ENCODE data around the gene NDUFB5.
A peak's percentile ranks its signal among the peaks of the same experiment; 100 is the strongest.

The NDUFB5 gene

DNA sequence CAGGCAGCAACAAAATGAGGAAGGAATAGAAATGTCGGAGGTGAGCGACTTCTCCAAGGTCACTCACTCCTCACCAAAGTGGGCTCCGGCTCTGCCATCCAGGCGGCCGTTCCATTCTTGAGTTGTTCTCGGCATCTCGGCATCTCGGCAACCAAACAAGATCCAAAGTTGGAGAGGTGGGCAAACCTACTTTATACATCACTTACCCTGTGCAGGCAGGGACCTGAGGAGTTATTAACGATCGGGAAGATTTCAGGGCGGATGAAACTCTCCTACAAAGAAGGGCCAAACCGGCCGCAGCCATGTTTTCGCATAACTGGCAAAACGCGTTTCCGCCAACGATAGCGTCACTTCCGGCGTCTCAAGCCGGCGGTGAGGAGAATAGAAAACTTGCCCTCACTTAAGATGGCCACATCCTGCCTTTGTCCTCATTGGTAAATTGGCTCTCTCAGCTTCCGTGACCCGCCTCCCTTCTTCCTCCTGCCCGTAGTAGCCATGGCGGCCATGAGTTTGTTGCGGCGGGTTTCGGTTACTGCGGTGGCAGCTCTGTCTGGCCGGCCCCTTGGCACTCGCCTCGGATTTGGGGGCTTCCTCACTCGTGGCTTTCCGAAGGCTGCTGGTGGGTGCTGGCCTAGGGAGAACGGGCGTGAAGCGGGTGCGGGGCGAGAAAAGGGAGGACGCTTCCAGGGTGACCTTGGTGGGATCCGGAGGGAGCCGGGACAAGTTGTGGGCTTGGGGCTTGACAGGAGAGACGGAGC is at the start of gene NDUFB5, which contains the start of gene MRPL47:
TSS of gene NDUFB5 (plus strand) at position 474 of the 758 bp plus-strand sequence. CDS start at position 496, 22 bp downstream.
TSS of gene MRPL47 (minus strand) at position 318 of the 758 bp plus-strand sequence. CDS start at position 304, 14 bp downstream.
- DNase-seq = peak; percentile 44

DNA sequence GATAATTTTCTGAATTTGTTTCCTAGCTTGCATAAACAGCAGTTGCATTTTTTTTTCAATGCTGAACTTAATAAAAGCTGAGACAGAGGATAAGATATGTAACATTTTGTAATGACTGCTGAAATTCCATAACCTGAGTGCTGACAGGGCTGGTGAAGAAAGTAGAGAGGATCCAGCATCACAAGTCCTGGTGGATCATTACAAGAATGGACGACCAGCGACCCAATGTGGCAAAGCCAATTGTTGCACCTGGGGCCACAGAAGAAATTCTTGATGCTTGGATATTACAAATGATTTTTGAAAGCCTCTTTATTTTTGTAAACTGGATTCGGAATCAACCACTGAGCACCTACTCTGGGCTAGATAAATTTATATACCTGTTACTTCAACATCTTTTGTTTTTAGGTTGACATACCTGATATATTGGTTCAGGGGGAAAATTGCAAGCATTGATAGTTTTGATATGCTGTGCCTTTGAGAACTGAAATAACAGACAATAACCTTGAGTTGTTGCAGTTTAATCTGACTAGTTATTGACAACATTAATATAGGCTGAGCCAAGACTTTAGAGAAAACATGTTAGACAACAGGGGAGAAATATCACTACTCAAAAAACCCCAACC is 45.7 kb upstream of the NDUFB5 start:
- no peak for DNase-seq

DNA sequence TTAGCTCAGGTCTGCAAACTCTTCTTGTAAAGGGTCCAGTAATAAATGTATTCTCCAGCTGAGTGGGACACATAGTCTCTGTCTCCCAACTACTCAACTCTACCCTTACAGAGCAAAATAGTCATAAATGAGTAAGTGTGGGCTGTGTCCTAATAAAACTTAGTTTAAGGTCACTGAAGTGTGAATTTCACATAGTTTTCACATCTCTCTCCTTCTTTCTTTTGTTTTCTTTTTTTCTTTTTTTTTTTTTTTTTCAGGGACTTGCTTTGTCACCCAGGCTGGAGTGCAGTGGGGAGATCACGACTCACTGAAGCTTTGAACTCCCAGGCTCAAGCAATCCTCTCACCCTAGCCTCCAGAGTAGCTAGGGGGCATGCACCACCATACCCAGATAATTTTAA is 43.8 kb upstream of the NDUFB5 start:
- DNase-seq = no peak

DNA sequence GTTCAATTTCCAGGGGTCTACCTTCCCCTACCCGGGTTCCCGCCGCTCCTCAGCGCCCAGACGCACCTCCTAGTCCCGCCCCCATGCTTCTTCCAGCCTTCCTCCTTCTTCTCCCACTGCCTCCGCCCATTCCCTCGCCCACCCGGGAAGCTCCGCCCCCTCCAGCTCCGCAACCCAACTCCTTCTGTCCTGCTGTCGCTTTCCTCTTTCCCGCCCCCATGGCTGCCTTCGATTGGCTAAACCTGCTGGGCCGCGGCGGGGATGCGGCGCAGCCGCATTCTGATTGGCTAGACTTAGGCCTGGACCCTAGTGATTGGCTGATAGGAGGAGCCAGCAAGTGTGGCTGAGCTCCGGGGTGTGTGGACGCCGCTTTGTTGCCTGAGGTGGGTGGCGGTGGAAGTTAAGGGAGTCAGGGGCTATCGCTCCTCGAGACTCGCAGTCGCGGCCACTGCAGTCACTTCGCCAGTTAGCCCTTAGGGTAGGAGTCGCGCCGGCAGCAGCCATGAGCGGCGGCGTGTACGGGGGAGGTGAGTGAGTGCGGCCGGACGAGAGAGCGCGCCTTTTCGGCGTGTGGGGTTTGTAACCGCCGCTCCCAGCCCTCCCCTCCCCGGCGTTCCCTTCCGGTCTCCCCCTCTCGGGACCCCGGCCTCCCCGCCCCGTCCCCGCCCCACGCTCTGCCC is 41.9 kb upstream of the NDUFB5 start, which contains the start of gene ACTL6A:
TSS of gene ACTL6A (plus strand) at position 336 of the 680 bp plus-strand sequence. CDS start at position 503, 167 bp downstream.
- no peak for DNase-seq

DNA sequence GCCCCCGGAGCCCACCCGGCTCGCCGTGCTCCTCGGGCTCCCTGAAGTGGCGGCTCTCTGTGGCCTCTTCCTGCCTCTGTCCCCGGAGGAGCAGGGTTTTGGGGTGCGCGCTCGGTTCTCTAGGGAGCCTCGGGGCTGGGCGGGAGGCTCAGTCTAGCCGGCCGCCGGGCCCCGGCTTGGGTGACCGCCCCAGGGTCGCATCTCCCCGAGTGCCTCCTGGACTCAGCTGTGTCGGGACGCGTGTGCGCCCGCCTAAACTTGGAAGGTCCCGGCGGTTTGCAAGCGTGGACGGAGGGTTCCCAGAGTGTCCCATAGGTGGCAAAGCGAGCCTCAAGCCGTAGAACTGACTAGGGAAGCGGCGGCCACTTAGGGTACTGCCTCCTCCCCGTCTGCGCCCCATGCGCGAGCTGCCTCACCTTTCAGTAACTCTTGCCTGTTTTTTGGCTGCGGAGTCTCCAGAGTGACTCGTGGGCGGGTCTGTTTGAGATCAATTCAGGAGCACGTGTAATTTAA is 41.3 kb upstream of the NDUFB5 start:
- DNase-seq = no peak

DNA sequence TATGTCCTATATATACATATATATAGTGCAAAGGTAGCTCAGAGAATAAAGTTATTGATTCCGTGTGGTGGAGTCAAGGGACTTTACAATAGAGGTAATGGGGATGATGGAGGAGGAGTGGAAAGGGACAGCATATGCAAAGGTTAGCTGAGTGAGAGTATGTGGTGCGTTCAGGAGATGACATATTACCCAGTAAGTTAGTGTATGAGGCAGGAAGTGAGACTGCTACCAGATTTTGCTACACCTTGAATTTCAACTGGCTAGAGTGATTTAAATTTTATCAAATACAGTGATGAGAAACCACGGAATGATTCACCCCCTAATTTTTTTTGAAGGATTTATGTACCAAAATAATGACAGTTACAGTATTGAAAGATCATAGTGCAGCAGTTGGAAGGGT is 39.1 kb upstream of the NDUFB5 start:
- DNase-seq = no peak

DNA sequence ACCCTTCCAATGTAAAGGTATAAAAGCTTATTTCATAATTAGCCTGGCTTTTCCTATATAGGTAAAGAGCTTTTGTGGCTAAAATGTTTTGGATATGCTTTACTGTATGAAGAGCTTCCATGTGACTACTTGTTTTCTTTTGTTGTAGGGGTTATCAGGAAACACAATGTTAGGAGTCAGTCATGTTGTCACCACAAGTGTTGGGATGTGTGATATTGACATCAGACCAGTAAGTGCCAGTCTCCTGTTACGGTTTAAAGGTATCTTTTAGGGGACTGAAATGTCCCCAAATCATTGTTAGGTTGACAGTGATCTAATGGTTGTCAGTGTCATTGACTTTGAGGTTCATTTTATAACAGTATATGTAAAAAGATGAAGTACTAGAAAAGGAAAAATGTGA is 23.6 kb upstream of the NDUFB5 start:
- DNase-seq = no peak

DNA sequence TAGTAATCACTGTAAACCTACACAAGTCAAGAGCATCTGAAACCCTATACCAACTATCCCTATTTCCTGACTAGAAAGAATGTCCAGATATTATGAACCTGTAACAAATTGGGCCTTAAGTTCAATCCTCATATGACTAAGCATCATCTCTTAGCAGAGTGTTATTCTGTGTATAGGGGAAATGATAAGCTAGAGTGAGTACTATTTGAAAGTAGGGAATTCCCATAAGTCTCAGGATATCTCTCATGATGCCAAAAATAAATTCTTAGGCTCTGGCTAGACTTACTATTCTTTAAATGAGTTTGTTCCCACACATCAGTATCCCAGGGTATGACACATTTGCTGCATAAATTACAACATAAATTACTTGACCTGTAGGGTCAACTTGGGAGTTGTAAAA is 15.5 kb upstream of the NDUFB5 start:
- DNase-seq = no peak

DNA sequence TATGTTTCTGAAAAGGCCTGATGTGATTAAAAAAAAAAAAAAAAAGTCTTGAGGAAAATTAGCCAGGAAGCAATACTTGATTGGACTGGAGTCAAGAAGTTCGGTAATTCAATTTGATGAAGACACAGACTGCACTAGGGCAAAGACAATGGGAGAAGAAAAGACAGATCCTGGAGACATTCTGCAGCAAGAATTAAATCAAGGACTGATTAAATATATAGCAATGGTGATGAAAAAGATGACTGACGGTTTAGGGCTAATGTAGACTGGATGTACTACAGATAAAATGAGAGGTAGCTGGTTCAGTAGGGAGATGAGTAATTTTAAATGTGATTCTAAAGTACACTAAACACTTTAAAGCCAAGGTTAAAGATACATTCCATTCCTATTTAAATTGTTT is 13.9 kb upstream of the NDUFB5 start:
- no peak for DNase-seq

DNA sequence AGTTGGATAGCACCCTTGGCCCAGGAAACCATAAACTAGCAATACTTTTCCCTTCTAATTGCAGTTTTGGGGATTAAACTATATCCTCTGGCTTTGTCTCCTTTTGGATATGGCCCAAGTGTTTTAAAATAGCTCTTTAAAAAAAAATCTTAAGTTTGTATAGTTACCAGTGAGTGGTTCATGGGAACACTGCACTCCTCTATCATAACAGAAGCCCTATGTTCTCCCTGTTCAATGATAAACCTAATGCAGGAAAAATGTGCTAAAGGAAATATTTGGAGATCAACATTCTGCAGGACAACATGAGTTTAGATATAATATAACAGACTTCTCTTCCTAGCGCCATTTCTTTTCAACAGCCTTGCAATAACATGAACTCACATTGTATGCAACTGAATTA is 13.3 kb upstream of the NDUFB5 start:
- DNase-seq = no peak

DNA sequence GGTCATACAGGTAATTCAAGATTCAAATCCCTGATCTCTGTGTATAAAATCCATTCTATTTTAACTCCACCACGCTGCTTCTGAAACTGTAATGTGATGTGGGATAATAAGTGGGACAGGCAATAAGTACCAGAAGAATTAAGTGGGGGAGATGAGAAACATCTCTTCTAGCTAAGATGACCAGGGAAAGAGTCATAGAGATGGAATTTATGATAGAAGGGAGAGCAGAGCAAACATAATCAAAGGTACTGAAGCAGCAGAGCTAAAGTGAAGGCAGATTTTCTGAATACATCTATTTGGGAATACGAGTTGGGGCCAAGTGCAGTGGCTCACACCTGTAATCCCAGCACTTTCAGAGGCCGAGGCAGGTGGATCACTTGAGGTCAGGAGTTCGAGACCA is 5.1 kb upstream of the NDUFB5 start:
- no peak for DNase-seq

DNA sequence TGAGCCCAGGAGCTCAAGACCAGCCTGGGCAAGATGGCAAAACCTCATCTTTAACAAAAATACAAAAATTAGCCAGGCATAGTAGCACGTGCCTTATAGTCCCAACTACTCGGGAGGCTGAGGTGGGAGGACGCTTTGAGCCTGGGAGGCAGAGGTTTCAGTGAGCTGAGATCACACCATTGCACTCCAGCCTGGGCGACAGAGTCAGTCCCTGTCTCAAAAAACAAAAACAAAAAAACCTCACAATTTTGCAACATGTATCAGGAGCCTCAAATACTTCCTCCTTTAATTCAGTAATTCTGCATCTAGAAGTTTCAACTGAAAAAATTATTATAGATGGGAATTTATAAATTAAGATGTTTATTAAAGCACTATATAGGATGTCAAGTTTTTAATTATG is 1.3 kb upstream of the NDUFB5 start:
- no peak for DNase-seq

DNA sequence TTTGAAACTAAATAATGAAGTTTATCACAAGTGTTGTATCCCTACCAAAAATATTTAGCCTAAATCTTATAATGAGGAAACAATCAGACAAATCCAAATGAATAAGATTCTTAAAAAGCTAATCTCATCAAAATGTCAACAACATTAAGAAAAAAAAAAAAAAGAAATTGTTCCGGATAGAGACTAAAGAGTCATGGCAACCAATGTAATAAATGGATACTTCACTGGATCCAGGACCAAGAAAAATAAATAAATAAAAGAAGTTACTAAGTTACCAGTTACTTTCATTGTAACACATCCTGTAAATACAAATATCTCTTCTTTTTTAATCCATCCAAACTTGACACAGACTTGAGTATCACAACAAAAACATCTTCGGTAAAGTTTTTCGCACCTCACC is 763 bp upstream of the NDUFB5 start:
- DNase-seq = no peak

DNA sequence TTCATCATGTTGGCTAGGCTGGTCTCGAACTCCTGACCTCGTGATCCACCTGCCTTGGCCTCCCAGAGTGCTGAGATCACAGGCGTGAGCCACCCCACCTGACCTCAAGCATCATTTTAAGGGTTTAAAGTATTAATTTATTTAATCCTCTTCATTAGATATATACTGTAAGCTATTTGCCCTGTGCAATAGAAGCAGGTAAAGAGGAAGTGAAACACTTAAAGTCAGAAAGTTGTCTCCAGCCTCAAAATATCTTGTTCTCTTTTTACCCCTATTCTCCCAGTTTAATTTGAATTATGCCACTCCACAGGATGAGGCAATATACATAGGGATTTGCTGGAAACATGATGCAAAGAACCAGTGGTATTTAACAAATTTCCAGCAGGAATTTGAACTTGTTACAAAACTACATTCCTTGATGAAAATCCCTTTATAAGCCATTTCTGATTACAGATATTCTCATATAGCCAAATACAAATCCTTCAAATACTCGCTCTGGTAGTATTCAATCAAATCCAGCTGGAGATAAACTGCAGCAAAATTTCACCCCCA is 2.0 kb downstream of the NDUFB5 start:
- DNase-seq = no peak

DNA sequence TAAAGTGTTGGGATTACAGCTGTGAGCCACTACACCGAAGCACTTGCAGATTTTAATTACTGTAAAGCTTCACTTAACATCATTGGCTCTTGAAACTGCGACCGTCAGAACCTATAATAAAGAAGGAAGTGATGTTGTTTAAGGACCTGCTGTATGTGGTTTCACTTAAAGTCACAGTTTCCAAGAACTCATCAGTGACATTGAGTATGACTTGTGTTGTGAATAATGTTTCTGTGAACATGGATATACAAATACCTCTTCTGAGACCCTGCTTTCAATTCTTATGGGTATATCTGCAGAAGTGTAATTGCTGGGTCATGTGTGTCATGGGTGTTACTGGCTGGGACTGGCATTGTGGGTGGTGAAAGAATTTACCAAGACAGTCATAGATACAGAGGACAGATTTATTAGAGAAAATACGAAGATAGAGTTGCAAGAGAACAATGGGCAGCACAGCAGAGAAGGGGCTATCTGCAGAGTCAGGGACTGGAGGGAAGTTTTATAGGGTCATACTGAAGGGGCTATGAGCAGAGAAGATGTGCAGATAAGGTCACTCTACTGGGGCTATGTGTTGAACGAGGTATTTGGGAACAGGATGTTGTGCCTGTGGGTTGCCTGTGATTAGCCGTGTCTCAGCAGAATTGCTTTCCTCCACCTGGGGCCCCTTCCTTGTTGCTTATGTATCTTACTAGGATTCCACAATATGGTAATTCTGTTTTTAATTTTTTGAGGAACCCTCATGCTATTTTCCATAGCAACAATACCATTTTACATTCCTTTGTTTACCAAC is 4.5 kb downstream of the NDUFB5 start:
- no peak for DNase-seq

DNA sequence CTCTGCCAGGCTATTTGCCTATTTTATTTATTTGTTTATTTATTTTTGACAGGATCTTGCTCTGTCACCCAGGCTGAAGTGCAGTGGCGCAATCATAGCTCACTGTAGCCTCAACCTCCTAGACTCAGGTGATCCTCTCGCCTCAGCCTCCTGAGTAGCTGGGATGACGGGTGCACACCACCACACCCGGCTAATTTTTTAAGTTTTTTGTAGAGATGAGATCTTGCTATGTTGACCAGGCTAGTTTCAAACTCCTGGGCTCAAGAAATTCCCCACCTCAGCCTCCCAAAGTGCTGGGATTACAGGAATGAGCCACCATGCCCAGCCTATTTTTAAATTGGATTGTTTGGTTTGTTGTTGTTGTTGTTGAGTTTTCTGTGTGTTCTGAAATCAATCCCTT is 5.5 kb downstream of the NDUFB5 start:
- DNase-seq = no peak

DNA sequence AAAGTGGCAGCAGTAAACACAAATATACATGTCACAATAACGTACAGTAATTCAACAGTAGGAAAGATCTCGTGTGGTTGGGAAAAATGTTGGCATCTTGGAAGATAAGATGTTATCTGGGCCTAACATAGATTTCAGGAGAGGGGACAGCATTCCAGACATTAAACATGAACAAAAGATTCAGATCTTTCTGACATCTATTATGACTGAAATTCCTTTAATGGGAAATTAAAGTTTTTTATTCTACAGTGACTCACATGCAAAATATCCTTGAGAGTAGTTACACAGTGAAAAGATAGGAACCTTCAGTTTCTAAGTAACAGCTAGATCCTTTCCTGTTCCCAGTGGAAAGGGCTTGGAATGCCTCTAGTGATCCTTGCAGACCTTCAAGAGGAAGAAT is 9.2 kb downstream of the NDUFB5 start:
- DNase-seq = no peak

DNA sequence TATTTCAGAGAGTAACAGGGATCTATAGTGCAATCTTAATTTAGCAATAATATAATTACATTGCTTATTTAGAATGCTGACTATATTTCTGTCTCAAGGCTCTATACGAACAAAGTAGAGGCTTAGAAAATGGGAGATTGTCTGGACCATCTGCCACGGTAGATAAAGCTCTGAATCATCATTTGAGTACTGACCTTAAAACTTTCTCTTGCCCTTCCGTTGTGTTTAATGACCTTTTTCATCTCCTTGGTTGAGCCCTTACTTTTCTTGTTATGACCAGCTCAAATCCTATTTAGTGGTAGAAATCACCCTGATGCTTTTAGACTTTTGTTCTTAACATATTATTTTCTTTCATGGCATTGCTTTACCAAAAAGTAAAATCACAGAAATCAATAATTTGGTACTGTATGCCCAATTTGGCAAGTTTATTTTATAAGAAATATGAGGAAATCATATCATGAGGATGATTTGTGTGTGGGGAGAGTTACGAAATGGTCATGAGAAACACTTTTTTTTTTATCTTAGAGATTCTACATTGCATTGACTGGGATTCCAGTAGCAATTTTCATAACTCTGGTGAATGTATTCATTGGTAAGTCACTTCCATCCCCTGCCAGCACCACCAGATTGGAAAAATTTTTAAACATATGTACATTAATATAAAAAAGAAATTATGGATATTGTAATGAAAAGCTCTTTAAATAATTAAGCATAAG is 11.0 kb downstream of the NDUFB5 start:
- DNase-seq = no peak

DNA sequence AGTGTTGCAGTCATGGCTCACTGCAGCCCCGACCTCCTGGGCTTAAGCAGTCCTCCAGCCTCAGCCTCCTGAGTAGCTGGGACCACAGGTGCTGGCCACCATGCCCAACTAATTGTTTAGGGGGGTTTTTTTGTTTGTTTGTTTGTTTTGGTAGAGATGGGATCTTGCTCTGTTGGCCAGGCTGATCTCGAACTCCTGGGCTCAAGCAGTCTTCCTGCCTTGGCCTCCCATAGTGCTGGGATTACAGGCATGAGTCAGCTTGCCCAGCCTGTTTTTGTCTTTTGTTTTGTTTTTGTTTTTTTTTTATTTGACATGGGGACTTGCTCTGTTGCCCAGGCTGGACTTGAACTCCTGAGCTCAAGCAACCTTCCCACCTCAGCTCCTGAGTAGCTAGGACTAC is 17.4 kb downstream of the NDUFB5 start:
- DNase-seq = no peak

DNA sequence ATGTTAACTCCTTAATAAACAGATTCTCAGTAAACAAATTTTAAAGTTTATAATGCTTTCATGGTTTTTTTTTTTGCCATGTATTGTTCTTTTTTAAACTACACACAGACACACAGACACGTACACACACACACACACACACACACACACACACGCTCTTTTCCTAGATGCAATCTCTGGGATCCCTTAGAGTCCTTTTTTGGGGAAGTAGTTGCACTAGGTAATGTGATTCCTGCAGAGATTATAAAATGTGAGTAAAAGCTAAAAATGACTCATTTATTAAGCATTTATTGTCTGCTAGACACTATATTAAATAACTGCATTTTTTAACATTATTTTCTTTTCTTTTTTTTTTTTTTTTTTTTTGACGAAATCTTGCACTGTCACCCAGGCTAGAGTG is 19.9 kb downstream of the NDUFB5 start:
- DNase-seq = no peak

DNA sequence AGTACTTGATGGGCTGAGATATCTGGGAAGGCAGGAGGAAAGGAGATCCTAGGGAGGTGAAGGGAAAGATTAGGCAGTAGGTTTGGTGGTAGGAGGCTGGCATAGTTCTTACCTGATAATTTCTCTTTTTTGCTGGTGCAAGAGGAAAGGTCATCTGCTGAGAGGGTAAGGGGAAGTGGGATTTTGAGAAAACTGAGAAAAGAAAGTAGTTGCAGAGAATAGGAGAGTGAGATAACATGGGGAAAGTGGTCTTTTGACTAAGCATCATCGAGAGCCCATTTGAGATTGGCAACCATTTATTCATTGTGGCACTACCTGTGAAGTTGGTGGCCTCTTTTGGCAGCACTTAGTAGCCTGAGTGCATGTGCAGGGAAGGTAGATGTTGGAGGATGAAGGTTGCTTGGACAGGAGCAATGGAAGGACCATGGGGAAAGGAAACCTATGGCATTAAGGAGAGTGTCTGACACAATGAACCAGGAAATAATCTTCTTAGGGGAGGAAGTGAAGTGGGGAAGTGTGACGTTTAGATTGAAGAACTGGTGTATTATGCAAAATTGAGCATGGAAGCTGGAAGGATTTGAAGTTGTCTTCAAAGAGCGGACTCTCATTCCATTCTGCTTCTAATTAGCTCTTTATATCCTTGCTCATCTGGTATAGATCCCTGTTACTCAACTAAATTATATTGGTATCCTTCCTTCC is 26.3 kb downstream of the NDUFB5 start:
- no peak for DNase-seq
